H1 (cell line): ENCODE results near the gene ZBTB34. TPM values are rescaled to one million over a fixed set of nuclear protein-coding genes. Genes with fewer than 3 reads are reported as not detected.

Source experiments
- ASH2L ChIP-seq: fragments of 200-600, 300-600 bp; sonication (generic); IDR thresholded peaks from one replicate; pipeline ENCODE4 v1.7.1; 2017; ENCODE audit warnings: low read length
- GTF2F1 ChIP-seq: IDR thresholded peaks from 2 replicates; pipeline ENCODE4 v1.6.1; 2012; ENCODE audit warnings: low read depth, low read length, improper control_type of control experiment, borderline replicate concordance
- RAD21 ChIP-seq, 2 experiments: IDR thresholded peaks in 1 of 2; conservative IDR thresholded peaks in 1 of 2; 2 replicates each; pipeline ENCODE4 v1.6.1; 2011; ENCODE audit warnings: low read depth in 2 of 2, low read length in 2 of 2, improper control_type of control experiment in 1 of 2, inconsistent platforms in 1 of 2, mild to moderate bottlenecking in 1 of 2, moderate library complexity in 1 of 2
- polyA plus RNA-seq, 7 experiments: library from polyadenylated mRNA; depleted of rRNA in 3 of 7; stranded (reverse) in 5 of 7; unstranded in 2 of 7; fragments of >200 nt in 5 of 7; fragments of 200-250 nt in 2 of 7; gene quantifications; 1 replicate in 5 of 7; 2 replicates in 1 of 7; 4 replicates in 1 of 7; pipeline versions ENCODE4 v1.2.1 to v1.2.3, GENCODE V29; 2011 to 2013; ENCODE audit warnings: missing spikeins in 2 of 7, mixed read lengths in 2 of 7
- total RNA-seq: library from RNA; stranded (reverse); fragmentation: NEBNext Ultra II Directional; extraction: Animal tissue kit (Norgen Biotek cat#: 25700); gene quantifications from 2 replicates; pipeline ENCODE4 v1.2.1, GENCODE V29; 2021

The ZBTB34 gene
- total and polyA plus RNA-seq, 2 of the 8 experiments (the other 6 are each of a cell fraction or from before 2014, with no cell fraction given), result 8.2 to 15.9 TPM

DNA sequence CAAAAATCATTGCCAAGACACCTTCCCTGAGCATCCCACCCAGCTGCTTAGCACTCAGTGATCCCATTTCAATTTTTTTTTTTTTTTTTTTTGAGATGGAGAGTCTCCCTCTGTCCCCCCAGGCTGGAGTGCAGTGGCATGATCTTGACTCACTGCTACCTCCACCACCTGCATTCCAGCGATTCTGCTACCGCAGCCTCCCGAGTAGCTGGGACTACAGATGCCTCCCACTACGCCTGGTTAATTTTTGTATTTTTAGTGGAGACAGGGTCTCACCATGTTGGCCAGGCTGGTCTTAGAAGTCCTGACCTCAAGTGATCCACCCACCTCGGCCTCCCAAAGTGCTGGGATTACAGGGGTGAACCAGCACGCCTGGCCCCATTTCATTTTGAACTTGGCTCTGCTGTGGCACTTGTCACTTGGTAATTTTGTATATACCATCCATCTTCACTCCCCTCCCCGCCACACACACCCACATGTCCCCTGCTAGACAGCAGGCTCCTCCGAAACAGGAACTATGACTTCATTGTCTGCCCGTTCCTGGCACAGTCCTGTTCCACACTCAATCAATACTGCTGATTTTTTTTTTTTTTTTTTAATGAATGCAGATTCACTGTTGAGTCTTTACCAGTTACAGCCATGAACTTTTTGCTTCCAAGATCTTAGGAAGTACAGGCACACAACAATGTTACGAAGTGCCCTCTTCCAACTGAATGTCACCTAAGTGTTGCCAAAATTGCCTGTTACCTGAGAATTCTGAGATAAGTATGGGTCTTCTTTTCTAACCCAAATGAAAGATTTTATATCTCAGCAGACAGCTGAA lies 17.3 kb upstream of the ZBTB34 start (continued):
- TF ChIP-seq ASH2L, result no peak
- TF ChIP-seq RAD21 (IDR thresholded peaks at IDR 0.05 in 1 of 2, conservative IDR thresholded peaks at IDR 0.05 in 1 of 2; ENCODE audit: low read depth in 2 of 2, low read length in 2 of 2), result no peak
- TF ChIP-seq GTF2F1, result no peak
